Gastrocnemius medialis (tissue), 4 donors: ENCODE measurements around the gene CHN2.

ENCODE experiments used
- CTCF ChIP-seq, 5 experiments: fragments of 450-650 bp in 3 of 5; fragments of 200-600 bp in 2 of 5; sonication (generic) in 2 of 5; IDR thresholded peaks in 4 of 5; conservative IDR thresholded peaks in 1 of 5; 1 replicate in 4 of 5; 2 replicates in 1 of 5; pipeline ENCODE4 v1.5.1; 2016 to 2019; ENCODE audit warnings: antibody characterized with exemption in 5 of 5, mild to moderate bottlenecking in 3 of 5, moderate library complexity in 3 of 5
- POLR2A ChIP-seq, 2 donors: fragments of 450-650 bp; IDR thresholded peaks; one replicate each; pipeline ENCODE4 v1.6.1; 2017; ENCODE audit warnings: antibody characterized with exemption in 2 of 2, mild to moderate bottlenecking in 2 of 2, moderate library complexity in 2 of 2

- TF ChIP-seq CTCF (IDR thresholded peaks at IDR 0.05 in 4 of 5, conservative IDR thresholded peaks at IDR 0.05 in 1 of 5) (no peak), POLR2A (IDR thresholded peaks at IDR 0.05) (no peak)
These were observed 223.5 kb downstream of the CHN2 start for GRCh38 chr7:29418056-29418455.
